HG02870 (cell line): ENCODE measurements around the gene UBE2E2.
A peak's percentile ranks its signal among the peaks of the same experiment; 100 is the strongest.
"Not testable (repeated sequence)": the region's sequence is repeated elsewhere in the genome, so short reads cannot be mapped to it uniquely, and the experiment has no call there.

ENCODE experiments used
- ATAC-seq: cut with Tn5 transposase; IDR thresholded peaks from one replicate; pipeline ENCODE4 v1.9.1; 2021; ENCODE audit warnings: mild to moderate bottlenecking, moderate library complexity; ENCODE audit not compliant: unreplicated experiment

UBE2E2 gene

DNA sequence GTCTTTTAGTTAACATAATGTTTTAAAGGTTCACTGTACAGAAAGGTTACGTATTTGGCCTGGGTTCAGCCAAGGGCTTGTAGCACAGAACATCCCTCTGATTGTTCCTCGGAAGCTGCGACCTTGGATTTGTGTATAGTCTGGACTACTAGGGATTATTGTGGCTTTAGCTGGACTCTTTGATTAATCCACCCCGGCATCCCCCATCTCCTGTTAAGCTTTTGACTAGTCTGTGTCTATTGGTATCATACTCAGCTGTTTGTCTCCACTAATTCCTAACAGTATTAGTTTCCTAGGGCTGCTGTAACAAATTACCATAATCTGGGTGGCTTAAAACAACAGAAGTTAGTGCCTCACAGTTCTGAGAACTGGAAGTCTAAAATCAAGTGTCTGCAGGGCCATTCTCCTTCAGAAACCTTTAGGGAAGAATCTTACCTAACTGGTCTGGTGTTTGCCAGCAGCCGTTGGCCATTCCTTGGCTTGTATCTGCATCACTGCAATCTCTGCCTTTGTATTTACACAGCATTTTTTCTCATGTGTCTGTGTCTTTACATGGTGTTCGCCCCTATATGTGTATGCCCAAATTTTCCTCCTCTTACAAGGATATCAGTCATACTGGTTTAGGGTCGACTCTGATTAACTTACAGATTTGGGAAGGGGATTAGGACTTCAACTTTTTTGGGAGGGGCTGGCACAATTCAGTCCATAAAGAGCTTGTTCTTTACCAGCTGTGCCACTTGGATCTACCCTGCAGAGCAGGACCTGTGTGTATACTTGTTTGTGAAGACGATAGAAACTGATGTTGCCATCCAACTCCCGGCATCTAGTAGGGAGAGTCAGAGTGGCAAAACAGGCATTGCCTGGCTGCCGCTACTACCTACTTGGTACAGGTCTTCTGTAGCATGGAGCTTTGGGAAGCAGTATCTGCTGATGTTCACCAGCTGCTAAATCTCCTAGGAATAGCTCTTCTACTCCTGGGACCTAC lies 117.8 kb downstream of the UBE2E2 start:
- ATAC-seq, result no peak

DNA sequence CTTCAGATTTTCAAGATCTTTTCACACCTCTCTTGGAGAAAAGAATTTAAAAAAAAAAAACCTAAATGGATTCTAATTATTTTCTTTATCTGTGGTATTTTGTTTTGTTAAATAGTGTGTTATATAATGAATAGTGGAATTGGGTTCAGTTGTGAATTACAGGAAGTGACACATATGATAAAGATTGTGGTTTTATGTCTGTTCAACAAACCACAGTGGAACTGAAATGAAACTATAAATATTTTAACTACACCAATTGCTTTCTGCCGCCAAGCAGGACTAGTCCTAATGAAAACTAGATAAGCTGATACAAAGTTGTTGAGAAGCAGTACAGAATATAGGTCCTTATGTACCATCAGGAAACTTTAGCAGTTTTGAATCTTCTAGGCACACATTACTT lies 121.6 kb downstream of the UBE2E2 start:
- peak; percentile 54 for ATAC-seq

DNA sequence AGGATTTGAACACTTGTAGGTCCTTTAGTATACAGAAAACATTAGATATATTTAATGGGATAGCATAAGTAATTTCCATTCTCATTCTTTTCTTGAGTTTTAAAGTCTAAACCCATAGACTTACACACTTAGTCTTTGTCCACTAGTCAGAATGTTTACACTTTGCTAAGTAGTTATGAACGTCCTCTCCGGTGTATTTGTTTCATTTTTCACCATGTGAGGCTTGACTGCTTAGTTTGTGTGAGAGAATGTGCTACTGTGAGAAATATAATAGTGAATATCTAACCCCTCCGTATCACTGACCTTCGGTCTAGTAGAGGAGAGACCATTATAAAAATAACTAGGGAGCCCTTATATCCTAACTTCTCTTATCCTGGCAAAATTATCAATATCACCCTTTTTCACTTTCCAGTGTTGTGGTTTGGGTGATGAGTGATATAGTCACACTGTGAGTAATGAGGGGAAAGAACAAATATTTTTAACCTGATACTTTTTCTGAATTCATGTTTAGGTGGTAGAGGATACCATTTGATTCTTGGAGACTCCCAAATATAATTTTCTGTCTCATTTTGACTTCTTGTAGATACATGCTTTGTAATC lies 122.4 kb downstream of the UBE2E2 start:
- ATAC-seq, result peak; percentile 76

DNA sequence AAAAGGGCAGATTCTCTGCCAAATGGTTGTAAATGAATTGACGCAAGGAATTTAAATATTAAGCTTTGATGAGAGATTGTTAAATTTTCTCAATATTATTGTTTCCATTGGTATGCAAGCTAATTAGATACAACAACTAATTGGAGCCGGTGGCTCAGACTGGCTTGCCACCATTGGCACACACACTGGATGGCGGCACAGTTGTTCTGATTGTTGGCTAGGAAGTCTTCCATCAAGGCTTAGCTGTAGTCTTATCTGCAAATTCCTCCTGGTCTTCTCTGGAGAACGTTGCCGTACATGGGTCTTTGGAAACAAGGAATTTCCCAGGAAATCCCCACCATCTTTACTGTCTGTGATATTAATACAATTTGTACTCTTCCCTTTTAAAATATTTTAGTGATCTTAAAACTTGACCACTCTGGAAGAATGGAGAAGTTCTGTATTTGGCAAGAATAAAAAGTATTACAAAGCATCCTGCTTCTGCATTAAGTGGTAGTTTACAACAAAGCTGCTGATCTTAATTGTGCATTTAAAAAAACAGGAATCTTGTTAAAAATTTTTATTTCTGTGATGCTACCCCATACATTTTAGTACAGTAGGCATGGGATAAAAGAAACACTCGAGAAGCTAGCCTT lies 126.5 kb downstream of the UBE2E2 start:
- no peak for ATAC-seq

DNA sequence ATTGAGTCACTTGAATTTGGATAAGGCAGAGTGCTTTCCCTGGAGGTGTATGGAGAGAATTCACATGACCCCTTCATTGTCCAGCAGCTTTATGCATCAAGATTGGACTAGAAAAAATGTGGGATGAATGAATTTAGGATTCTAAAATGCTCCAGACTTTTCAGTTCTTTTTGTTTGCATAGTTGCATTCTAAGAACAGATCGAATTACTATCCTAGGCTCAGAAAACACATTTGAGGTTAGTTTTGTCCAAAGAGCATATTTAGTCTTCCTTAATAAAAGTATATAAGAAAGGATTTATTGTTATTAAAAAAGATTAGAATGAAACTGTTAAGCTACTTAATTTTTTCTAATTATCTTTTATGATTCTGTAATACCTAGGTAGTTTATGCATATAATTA lies 127.4 kb downstream of the UBE2E2 start:
- ATAC-seq, result no peak

DNA sequence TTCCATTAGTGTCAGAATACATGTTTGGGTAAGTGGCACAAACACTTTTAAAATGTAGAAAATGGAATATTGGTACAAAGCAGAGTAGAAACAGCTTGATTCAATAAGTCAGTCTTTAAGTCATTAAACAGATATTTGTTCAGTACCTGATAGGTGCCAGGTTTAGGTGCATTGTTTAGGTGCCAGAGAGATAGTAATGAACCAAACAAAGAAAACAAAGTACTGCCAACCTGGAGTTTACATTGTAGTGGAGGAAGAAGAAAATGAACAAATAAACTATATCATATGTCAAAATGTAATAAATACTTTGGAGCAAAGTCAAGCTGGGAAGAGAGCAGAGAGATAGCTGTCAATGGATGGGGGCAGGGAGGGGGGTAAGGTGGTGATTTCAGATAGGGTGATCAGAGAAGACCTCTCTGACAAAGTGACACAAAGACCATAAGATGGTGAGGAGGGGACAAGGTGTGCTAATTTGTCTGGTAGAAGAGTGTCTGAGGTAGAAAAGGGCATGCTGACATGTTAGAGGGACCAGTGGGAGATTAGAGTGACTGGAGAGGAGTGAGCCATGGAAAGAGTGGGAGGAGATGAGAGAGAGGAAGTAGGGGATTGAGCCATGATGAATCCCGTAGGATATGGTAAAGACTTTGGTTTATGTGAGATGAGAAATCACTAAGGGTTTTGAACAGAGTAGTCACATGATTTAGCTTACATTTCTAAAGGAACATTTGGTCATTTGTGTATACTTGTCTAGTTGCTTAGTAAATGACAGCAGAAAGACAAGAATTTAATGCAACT lies 128.2 kb downstream of the UBE2E2 start:
- no peak for ATAC-seq

DNA sequence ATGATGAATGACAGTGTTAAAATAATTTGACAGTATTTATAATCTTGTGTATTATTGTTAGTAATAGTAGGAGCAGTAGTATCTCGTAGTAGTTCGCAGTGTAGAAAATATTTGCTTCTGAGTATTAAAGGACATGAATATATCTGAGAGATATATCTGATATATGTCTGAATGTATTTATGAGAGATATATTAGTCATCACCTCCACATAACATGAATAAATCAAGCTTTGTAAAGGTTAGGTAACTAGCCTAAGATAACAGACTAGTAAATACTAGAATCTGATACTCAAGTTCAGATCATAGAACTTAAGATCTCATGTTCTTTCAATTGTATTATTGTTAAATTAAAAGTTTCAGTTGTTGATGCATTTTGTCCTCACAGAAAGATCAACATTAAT lies 130.5 kb downstream of the UBE2E2 start:
- ATAC-seq, result no peak

DNA sequence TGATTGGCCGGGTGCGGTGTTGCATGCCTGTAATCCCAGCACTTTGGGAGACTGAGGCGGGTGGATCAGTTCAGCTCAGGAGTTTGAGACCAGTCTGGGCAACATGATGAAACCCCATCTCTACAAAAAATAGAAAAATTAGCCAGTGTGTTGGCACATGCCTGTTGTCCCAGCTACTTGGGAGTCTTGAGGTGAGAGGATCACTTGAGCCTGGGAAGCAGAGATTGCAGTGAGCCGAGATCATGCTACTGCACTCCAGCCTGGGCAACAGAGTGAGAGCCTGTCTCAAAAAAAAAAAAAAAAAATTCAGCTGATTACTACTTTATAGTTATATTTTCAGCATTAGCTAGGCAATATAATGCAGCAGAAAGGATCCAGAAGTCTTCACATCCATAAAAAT lies 133.7 kb downstream of the UBE2E2 start:
- ATAC-seq, result not testable (repeated sequence)

DNA sequence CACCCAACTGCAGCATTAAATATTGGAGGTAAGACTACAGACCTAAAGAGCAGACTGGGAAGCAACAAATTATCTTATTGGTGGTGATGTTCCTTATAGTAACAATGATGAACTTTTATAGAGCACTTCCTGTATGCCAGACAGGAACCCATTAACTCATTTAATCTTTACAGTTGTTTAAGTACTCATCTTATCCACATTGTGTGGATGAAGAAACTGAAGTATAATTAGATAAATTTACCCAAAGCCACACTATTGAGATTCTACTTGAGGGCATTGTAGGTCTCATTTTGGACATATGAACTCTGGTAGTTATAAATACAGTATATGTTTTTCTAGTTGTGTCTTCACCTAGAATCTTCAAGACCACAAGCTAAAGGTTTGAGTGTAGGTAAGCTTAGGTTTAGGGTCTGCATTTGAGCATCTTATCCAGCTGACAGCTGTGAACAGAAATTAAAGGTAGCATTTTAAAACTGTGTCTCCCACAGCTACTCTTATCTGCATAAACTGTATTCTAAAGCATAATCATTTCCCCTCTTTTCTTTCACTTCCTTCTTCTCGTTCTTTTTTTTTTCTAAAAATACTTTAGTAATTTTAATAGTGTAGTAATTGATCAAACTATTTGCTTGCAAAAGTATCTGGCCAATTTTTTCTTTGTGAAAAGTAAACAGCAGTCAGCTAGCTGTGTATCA lies 138.2 kb downstream of the UBE2E2 start:
- ATAC-seq, result peak; percentile 82

DNA sequence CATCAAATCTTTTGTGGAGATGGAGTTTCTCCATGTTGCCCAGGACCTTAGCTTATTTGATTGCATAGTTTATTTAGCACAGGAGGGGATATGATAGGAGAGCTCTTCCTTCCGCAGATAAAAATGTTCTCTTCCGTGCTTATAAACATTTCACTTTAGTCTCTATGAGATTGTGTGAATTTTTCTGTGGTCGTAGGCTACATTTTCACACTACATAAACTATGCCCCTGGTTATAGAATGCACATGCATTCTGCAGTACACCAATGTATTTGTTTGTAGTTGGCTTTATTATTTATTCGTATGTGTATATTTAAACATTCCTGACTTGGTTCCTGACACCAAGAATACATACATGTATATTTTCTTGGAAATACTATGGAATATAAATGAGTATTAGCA lies 139.2 kb downstream of the UBE2E2 start:
- ATAC-seq, result no peak

DNA sequence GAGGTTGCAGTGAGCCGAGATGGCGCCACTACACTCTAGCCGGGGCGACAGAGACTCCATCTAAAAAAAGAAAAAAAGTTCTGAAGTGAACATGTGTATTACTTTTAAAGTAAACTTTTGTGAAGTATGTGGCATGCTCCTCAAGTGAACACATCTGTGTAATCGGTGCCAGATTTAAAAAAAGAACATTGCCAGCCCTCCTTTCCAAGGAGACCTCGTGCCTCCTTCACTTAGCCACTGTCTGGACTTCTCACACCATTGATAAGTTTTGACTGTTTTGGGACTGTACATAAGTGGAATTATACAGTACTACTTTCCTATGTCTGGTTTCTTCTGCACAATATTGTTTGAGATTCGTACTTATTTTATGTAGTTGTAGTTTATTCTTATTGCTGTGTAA lies 140.4 kb downstream of the UBE2E2 start:
- no peak for ATAC-seq

DNA sequence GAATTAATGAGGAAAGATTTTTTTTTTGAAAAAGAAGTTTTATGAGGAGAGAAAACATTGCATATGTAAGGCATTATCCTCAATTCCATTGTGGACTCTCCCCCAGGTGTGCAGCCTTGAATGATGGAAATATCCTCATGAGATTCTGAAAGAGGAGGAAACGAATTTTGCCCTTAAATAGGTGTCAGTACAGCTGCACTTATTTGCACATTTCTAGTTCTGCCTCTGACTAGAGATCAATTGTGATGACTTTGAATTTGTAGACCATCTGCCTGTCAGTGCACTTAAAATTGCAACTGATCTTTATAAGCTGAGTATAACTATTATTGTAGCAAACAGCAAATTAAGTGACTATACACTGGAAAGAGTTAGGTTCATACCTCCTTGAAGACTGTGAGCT lies 141.8 kb downstream of the UBE2E2 start:
- ATAC-seq, result no peak

DNA sequence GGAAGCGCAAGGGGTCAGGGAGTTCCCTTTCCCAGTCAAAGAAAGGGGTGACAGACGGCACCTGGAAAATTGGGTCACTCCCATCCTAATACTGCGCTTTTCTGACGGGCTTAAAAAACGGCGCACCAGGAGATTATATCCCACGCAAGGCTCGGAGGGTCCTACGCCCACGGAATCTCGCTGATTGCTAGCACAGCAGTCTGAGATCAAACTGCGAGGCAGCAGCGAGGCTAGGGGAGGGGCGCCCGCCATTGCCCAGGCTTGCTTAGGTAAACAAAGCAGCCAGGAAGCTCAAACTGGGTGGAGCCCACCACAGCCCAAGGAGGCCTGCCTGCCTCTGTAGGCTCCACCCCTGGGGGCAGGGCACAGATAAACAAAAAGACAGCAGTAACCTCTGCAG lies 146.3 kb downstream of the UBE2E2 start:
- not testable (repeated sequence) for ATAC-seq

DNA sequence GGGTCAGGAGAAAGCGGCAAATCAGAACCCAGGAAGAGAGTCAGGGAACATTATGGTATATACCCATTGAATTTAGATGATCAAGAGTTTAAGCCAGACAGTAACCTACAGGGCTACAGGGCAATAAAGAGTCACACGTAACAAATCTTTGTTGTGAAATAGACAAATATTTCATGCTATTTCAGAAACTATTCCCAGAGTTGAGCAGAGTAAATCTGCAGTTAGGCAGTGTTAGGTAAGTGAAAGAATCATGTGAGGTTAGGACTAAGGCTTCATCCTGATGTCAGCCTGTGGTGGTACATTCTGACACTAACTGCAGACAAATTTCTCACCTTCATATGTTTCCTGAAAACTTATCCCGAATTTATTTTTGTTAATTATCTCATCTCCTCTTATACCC lies 153.0 kb downstream of the UBE2E2 start:
- no peak for ATAC-seq

DNA sequence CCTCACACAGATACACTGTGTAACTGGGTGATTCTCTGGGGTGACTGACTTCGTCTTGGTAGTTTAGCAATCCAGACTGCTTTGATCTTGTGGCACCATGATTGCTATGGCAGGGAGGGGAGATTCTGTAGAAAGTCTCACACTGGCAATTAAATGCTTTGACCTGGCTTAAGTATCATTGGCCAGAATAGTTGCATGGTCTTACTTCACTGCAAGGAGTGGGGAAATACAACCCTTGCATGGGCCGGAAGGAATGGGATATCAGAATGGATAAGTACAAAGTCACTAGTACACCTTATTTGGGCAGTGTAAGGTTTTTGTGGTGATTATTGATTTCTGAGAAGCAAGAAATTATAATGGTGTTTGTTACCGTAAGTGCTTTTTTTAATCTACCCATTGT lies 153.8 kb downstream of the UBE2E2 start:
- ATAC-seq, result no peak

DNA sequence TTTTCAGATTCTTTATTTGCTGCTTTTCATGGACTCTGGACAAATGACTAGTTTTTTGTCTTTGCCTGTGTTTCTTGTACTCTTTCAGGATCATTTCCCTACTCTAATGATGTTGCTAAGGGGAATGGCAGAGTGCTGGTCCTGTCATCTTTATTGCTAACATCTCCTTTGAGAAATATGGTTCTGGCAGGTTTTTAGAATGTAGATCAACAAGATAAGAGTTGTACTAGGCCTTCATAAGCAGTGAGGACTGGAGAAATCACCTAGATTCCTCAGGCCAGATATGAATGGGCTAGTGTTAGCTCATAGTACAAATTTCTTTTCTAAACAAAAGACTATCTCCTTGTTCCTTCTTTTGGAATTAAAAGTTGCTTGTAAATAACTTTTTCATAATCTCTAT lies 156.0 kb downstream of the UBE2E2 start:
- ATAC-seq, result no peak

DNA sequence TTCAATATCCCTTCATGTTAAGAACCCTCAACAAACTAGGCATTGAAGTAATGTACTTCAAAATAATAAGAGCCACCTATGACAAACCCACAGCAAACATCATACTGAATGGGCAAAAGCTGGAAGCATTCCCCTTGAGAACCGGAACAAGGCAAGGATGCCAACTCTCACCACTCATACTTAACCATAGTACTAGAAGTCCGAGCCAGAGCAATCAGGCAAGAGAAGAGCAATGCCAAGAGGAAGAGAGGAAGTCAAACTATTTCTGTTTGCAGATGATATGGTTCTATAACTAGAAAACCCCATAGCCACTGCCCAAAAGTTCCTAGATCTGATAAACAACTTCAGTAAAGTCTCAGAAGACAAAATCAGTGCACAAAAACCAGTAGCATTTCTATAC lies 161.9 kb downstream of the UBE2E2 start:
- ATAC-seq, result no peak

DNA sequence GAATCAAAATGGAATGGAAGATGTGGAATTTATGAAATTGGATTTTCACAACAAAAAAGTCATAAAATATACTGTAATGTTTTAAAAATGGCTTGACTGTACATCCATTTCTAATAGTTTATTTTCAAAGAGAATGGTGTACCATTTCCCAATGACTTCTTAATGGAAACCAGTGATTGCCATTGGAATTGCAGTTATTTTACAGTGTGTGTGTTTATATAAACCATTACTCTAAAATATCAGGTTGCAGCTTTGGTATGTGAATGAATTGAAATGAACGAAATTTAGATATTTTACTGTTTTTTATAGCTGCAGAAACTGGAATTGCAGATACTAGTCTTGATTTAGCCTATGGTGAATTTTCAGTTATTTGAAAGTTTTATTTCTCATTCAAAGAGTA lies 165.6 kb downstream of the UBE2E2 start:
- ATAC-seq, result no peak

DNA sequence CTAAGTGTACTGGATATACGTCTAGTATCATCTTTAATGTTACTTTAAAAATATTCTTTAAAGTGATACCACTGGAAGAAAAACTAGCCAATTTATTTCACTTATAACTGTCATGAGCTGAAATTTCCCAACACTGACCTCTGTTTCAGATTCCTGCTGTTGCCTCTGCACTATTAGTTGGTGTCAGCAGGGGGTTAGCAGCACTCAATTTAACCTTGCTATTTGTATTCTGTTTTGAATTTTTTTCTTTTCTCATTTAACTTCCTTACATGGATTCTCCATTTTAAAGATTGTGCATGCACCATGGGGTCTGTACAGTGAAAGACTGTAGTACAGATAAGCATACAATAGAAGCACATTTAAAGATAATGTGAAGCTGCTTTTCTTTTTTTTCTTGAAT lies 169.2 kb downstream of the UBE2E2 start:
- ATAC-seq, result no peak

DNA sequence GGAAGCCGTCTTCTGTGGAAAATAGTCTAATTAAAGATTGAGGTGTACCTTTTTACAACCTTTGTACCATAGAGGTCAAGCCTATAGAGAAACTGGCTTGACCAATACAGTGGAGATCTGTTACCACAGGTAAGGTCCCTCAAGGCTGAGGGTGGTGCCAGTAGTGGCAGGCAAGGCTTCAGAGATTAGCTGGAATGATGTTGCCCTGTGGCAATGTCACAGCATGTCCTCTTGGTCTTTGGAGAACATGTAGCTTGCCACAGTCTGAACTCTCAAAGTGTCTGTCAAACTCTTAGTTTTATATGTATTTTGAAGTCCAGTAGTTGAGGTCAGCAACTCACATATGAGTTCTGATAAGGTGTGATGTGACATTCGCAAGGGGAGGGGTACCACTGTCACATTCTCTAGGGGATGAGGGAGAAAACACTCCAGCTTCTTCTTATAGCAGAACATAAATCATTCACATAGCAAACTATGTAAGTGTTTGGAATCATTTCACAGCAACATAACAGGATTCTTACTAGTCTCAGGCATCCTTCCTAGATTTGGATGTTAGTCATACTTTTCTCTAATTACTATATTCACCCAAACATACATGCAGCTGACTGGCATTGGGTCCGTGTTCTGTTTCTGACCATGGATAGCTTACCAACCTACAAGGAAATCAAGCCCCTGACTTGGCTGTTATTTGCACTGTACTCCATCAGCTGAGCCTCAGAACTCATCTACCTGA lies 173.6 kb downstream of the UBE2E2 start:
- ATAC-seq, result no peak
